H9 (cell line): ENCODE results near the gene ATP11C. TPM values are rescaled to one million over a fixed set of nuclear protein-coding genes. Genes with fewer than 3 reads are reported as not detected.
"Not testable (repeated sequence)": the region's sequence is repeated elsewhere in the genome, so short reads cannot be mapped to it uniquely, and the experiment has no call there.

ENCODE experiments used
- DNase-seq: peaks from one replicate; pipeline ENCODE4 v3.0.0-alpha.2; 2017
- H2AFZ ChIP-seq: one replicate; pipeline ENCODE4 v1.6.1; 2013; ENCODE audit warnings: mild to moderate bottlenecking, low read length, control low read depth, moderate library complexity
- H2AK5ac ChIP-seq: 2 replicates; pipeline ENCODE4 v1.6.1; 2013; ENCODE audit warnings: low read length, control low read depth, mixed read lengths; ENCODE audit not compliant: insufficient read length
- H2BK120ac ChIP-seq: one replicate; pipeline ENCODE4 v1.6.1; 2013; ENCODE audit warnings: low read depth, mild to moderate bottlenecking, low read length, control low read depth, inconsistent platforms; ENCODE audit not compliant: poor library complexity, severe bottlenecking
- H2BK12ac ChIP-seq: 2 replicates; pipeline ENCODE4 v1.6.1; 2013; ENCODE audit warnings: low read length, control low read depth, mixed read lengths, low read depth; ENCODE audit not compliant: insufficient read length
- H2BK15ac ChIP-seq: 2 replicates; pipeline ENCODE4 v1.6.1; 2013; ENCODE audit warnings: low read depth, low read length, control low read depth
- H2BK20ac ChIP-seq: one replicate; pipeline ENCODE4 v1.6.1; 2013; ENCODE audit warnings: low read depth, mild to moderate bottlenecking, low read length, control low read depth, inconsistent platforms; ENCODE audit not compliant: poor library complexity, severe bottlenecking
- H2BK5ac ChIP-seq: 2 replicates; pipeline ENCODE4 v1.6.1; 2013; ENCODE audit warnings: low read length, control low read depth, mixed read lengths; ENCODE audit not compliant: insufficient read length
- H3K14ac ChIP-seq: 2 replicates; pipeline ENCODE4 v1.6.1; 2013; ENCODE audit warnings: low read length, control low read depth; ENCODE audit not compliant: insufficient read depth
- H3K18ac ChIP-seq: 2 replicates; pipeline ENCODE4 v1.6.1; 2013; ENCODE audit warnings: low read depth, mild to moderate bottlenecking, mixed read lengths, low read length, control low read depth; ENCODE audit not compliant: insufficient read length
- H3K23ac ChIP-seq: 2 replicates; pipeline ENCODE4 v1.6.1; 2013; ENCODE audit warnings: low read length, control low read depth, mixed read lengths, low read depth; ENCODE audit not compliant: insufficient read length
- H3K23me2 ChIP-seq: 2 replicates; pipeline ENCODE4 v1.6.1; 2013; ENCODE audit warnings: low read depth, mild to moderate bottlenecking, mixed read lengths, low read length, control low read depth; ENCODE audit not compliant: insufficient read length, poor library complexity, severe bottlenecking
- H3K27ac ChIP-seq: 2 replicates; pipeline ENCODE4 v1.5.1; 2013; ENCODE audit warnings: low read length, control low read depth, mixed read lengths, low read depth; ENCODE audit not compliant: insufficient read length
- H3K27me3 ChIP-seq: 2 replicates; pipeline ENCODE4 v1.6.1; 2013; ENCODE audit warnings: low read length, control low read depth, inconsistent platforms; ENCODE audit not compliant: insufficient read depth
- H3K4ac ChIP-seq: 2 replicates; pipeline ENCODE4 v1.6.1; 2013; ENCODE audit warnings: low read depth, mild to moderate bottlenecking, control low read depth, inconsistent platforms, low read length, moderate library complexity
- H3K4me1 ChIP-seq: 2 replicates; pipeline ENCODE4 v1.6.1; 2013; ENCODE audit warnings: low read length, control low read depth, inconsistent platforms; ENCODE audit not compliant: insufficient read depth
- H3K4me2 ChIP-seq: 2 replicates; pipeline ENCODE4 v1.6.1; 2013; ENCODE audit warnings: low read length, control low read depth, mixed read lengths; ENCODE audit not compliant: insufficient read length, insufficient read depth
- H3K56ac ChIP-seq: 2 replicates; pipeline ENCODE4 v1.6.1; 2013; ENCODE audit warnings: low read depth, mild to moderate bottlenecking, mixed read lengths, low read length, control low read depth; ENCODE audit not compliant: insufficient read length
- H3K79me1 ChIP-seq: 2 replicates; pipeline ENCODE4 v1.6.1; 2013; ENCODE audit warnings: low read depth, mild to moderate bottlenecking, moderate library complexity, low read length, control low read depth, inconsistent platforms; ENCODE audit not compliant: insufficient read depth, poor library complexity, severe bottlenecking
- H3K79me2 ChIP-seq: 2 replicates; pipeline ENCODE4 v1.6.1; 2013; ENCODE audit warnings: low read length, control low read depth, inconsistent platforms; ENCODE audit not compliant: insufficient read depth
- H3K9ac ChIP-seq: 2 replicates; pipeline ENCODE4 v1.6.1; 2013; ENCODE audit warnings: low read length, control low read depth, mixed read lengths; ENCODE audit not compliant: insufficient read length; ENCODE audit errors: extremely low read depth
- H3K9me3 ChIP-seq: one replicate; pipeline ENCODE4 v1.6.1; 2013; ENCODE audit warnings: low read depth, low read length, inconsistent platforms; ENCODE audit not compliant: control insufficient read depth
- H3T11ph ChIP-seq: one replicate; pipeline ENCODE4 v1.6.1; 2013; ENCODE audit warnings: mild to moderate bottlenecking, low read length, control low read depth, inconsistent platforms
- H4K20me1 ChIP-seq: one replicate; pipeline ENCODE4 v1.6.1; 2013; ENCODE audit not compliant: control insufficient read depth, insufficient read length, insufficient read depth
- H4K5ac ChIP-seq: 2 replicates; pipeline ENCODE4 v1.6.1; 2013; ENCODE audit warnings: low read depth, mild to moderate bottlenecking, mixed read lengths, low read length, control low read depth; ENCODE audit not compliant: insufficient read length
- H4K8ac ChIP-seq: replicated peaks from 2 replicates; pipeline ENCODE4 v1.6.1; 2013; ENCODE audit warnings: low read length, control low read depth, mixed read lengths, low read depth; ENCODE audit not compliant: insufficient read length
- H4K91ac ChIP-seq: 2 replicates; pipeline ENCODE4 v1.6.1; 2013; ENCODE audit warnings: low read depth, mild to moderate bottlenecking, moderate library complexity, mixed read lengths, low read length, control low read depth; ENCODE audit not compliant: insufficient read length
- H3K27ac Mint-ChIP-seq, 3 experiments: 2 replicates in 2 of 3; 3 replicates in 1 of 3; pipeline ENCODE4 v1.8.0; 2020 to 2021; ENCODE audit warnings: mixed read lengths in 3 of 3, mild to moderate bottlenecking in 1 of 3, moderate library complexity in 1 of 3
- H3K27me3 Mint-ChIP-seq: 2 replicates; pipeline ENCODE4 v1.8.0; 2021; ENCODE audit warnings: low read depth, mild to moderate bottlenecking, moderate library complexity, mixed read lengths
- H3K36me3 Mint-ChIP-seq, 3 experiments: 2 replicates in 2 of 3; 3 replicates in 1 of 3; pipeline ENCODE4 v1.8.0; 2020 to 2021; ENCODE audit warnings: low read depth in 3 of 3, mixed read lengths in 3 of 3; ENCODE audit not compliant: insufficient read depth in 1 of 3
- H3K4me1 Mint-ChIP-seq, 2 experiments: 2 replicates each; pipeline ENCODE4 v1.8.0; 2020; ENCODE audit warnings: mixed read lengths in 2 of 2
- H3K4me3 Mint-ChIP-seq, 2 experiments: 2 replicates in 1 of 2; 3 replicates in 1 of 2; pipeline ENCODE4 v1.8.0; 2020 to 2021; ENCODE audit warnings: mild to moderate bottlenecking in 2 of 2, mixed read lengths in 2 of 2, moderate library complexity in 1 of 2
- H3K9me3 Mint-ChIP-seq, 2 experiments: 2 replicates in 1 of 2; 3 replicates in 1 of 2; pipeline ENCODE4 v1.8.0; 2020; ENCODE audit warnings: mild to moderate bottlenecking in 2 of 2, mixed read lengths in 2 of 2, moderate library complexity in 1 of 2
- WGBS: extraction: QIAGEN DNeasy Blood & Tissue Kit; methylation state at CpG from one replicate; pipeline ENCODE4 v1.1.7; 2013; ENCODE audit warnings: missing lambda C conversion rate, low lambda C conversion rate, mixed read lengths; ENCODE audit not compliant: insufficient read length; ENCODE audit errors: extremely low coverage; 5-methylcytosine and 5-hydroxymethylcytosine counted together
- total RNA-seq: library from RNA; stranded (reverse); gene quantifications from 2 replicates; pipeline ENCODE4 v1.2.1, GENCODE V29; 2021
- TF ChIP-seq, protein P1 (sequence below): fragments of 200-600 bp; sonication (generic); conservative IDR thresholded peaks from 3 replicates; pipeline ENCODE4 v1.8.0; 2021; ENCODE audit warnings: antibody characterized with exemption, mild to moderate bottlenecking

ATP11C gene
- total RNA-seq, 1 experiment from 2014 or later: 28.4 TPM

- Histone ChIP-seq H4K5ac (no peak overlapping the region), H3K4ac (no peak overlapping the region), H2BK12ac (no peak overlapping the region), H3K56ac (no peak overlapping the region), H2BK20ac (no peak overlapping the region), H3T11ph (no peak overlapping the region), H3K14ac (no peak overlapping the region), H4K91ac (no peak overlapping the region), H3K27me3 (no peaks in the 10 kb centered on the region), H3K23ac (no peak overlapping the region), H3K18ac (no peak overlapping the region), H3K4me2 (no peak overlapping the region), H3K79me2 (no peaks in the 10 kb centered on the region; the same call in 1 of the 2 replicates), H4K20me1 (no peaks in the 10 kb centered on the region), H2AFZ (no peak overlapping the region), H4K8ac (no peak overlapping the region), H2BK120ac (no peak overlapping the region), H3K79me1 (no peaks in the 10 kb centered on the region), H2AK5ac (no peak overlapping the region), H3K4me1 (no peaks in the 10 kb centered on the region; the same call in 1 of the 2 replicates), H3K27ac (no peak overlapping the region), H3K9me3 (no peaks in the 10 kb centered on the region), H2BK15ac (no peak overlapping the region), H2BK5ac (no peak overlapping the region), H3K9ac (no peak overlapping the region), H3K23me2 (no peaks in the 10 kb centered on the region)
- no peak for DNase-seq
- H3K4me3 Mint-ChIP-seq: no peak overlapping the region
- peaks cover 4 to 13% (median 10%) of the 10 kb centered on the region in 3 experiments; a peak in 6 of 7 replicates for H3K36me3 Mint-ChIP-seq
- no CpG with 5 or more reads among the region's 8 CpGs for WGBS
- no peaks in the 10 kb centered on the region; the same call in 1 of the 2 replicates for H3K27me3 Mint-ChIP-seq
- TF ChIP-seq, protein P1, sequence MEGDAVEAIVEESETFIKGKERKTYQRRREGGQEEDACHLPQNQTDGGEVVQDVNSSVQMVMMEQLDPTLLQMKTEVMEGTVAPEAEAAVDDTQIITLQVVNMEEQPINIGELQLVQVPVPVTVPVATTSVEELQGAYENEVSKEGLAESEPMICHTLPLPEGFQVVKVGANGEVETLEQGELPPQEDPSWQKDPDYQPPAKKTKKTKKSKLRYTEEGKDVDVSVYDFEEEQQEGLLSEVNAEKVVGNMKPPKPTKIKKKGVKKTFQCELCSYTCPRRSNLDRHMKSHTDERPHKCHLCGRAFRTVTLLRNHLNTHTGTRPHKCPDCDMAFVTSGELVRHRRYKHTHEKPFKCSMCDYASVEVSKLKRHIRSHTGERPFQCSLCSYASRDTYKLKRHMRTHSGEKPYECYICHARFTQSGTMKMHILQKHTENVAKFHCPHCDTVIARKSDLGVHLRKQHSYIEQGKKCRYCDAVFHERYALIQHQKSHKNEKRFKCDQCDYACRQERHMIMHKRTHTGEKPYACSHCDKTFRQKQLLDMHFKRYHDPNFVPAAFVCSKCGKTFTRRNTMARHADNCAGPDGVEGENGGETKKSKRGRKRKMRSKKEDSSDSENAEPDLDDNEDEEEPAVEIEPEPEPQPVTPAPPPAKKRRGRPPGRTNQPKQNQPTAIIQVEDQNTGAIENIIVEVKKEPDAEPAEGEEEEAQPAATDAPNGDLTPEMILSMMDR: no peak
- H3K27ac Mint-ChIP-seq: no peak overlapping the region; a peak in 1 of 7 replicates
- peaks cover 11 to 39% of the 10 kb centered on the region in 2 experiments for H3K9me3 Mint-ChIP-seq
- H3K4me1 Mint-ChIP-seq: peaks cover 15 to 22% of the 10 kb centered on the region in 2 experiments
Measured at GRCh38 chrX:139842326-139843185, 90.3 kb downstream of the ATP11C start.

DNA sequence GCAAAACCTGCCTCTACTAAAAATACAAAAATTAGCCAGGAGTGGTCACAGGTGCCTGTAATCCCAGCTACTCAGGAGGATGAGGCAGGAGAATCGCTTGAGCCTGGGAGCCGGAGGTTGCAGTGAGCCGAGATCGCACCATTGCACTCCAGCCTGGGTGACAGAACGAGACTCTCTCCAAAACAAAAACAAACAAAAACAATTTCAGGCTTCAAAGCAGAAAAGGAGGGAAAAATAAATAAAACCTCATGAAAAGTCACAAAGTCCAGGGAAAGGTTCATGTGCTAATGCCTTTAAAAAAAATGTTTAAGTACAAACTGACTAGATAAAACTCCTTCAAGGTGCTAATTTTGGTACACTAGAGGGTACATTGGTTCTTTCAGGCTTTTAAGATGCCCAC lies 96.5 kb downstream of the ATP11C start:
- not testable (repeated sequence) for H2BK120ac ChIP-seq, H2BK12ac ChIP-seq, H4K20me1 ChIP-seq, H3K4ac ChIP-seq, DNase-seq, H3K4me2 ChIP-seq, H2AFZ ChIP-seq, H3K27me3 Mint-ChIP-seq, H3K23me2 ChIP-seq, H4K91ac ChIP-seq, H3K23ac ChIP-seq, H3K79me2 ChIP-seq, H3K9ac ChIP-seq, H2BK5ac ChIP-seq, H3K27ac Mint-ChIP-seq, H3K9me3 ChIP-seq, H3K56ac ChIP-seq, H4K5ac ChIP-seq, H3K4me3 Mint-ChIP-seq, H2AK5ac ChIP-seq, H3K79me1 ChIP-seq, H3T11ph ChIP-seq, H3K18ac ChIP-seq, H3K4me1 ChIP-seq, H3K27me3 ChIP-seq, H4K8ac ChIP-seq, H2BK20ac ChIP-seq, H2BK15ac ChIP-seq, H3K14ac ChIP-seq, H3K27ac ChIP-seq
- peaks cover 21 to 31% of the 10 kb centered on the region in 2 experiments for H3K4me1 Mint-ChIP-seq
- peaks cover 5 to 13% (median 10%) of the 10 kb centered on the region in 3 experiments for H3K36me3 Mint-ChIP-seq
- peaks cover 11 to 52% of the 10 kb centered on the region in 2 experiments for H3K9me3 Mint-ChIP-seq
- WGBS: no CpG with 5 or more reads among the region's 5 CpGs
